GM15510 (cell line): ENCODE measurements around the gene CACNA1I.

Source experiments
- POLR2A ChIP-seq: IDR thresholded peaks from 3 replicates; pipeline ENCODE4 v1.6.1; 2011; ENCODE audit warnings: borderline replicate concordance; ENCODE audit not compliant: insufficient read length; ENCODE audit errors: extremely low read depth

Gene CACNA1I

DNA sequence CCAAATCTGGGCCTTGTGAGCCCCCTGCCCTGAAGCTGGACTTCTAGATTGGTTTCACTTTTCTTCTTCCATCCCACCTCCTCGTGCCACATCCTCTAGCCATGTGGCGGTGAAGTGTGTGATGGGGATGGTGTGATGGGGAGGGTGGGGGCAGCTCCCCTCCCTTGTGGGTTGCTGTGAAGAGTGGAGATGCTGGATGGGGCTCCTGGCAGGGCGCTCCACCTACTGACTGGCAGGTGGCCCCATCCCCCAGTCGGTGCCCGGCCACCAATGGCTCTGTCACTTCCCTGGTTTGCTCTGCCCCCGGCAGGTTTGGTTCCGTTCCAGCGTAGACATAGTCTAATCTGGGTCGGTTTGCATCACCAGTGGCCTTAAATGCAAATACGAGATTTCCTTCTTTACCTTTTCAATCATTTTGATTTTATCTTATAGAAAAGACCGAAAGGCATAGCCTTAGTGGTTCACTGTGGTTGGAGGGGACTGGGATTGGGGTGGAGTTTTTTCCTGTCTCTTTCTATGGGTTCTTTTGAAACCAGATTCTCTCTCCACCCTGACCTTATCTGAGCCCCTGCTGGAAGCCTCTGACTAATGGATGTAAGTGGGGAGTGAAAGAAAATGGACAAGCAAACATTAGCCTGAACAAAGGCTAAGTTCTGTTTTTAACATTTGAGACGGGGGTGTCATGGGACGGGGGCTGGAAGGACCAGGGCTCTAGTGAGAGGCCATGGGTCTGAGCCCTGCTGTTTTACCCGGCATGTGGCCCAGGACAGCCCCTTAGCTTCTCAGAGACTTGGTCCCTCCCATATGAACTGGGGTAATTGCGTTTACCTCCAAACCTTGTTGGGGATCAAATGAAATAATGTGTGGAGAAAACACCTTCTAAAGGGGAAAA lies 149.3 kb downstream of the CACNA1I start:
- TF ChIP-seq POLR2A = no peak

DNA sequence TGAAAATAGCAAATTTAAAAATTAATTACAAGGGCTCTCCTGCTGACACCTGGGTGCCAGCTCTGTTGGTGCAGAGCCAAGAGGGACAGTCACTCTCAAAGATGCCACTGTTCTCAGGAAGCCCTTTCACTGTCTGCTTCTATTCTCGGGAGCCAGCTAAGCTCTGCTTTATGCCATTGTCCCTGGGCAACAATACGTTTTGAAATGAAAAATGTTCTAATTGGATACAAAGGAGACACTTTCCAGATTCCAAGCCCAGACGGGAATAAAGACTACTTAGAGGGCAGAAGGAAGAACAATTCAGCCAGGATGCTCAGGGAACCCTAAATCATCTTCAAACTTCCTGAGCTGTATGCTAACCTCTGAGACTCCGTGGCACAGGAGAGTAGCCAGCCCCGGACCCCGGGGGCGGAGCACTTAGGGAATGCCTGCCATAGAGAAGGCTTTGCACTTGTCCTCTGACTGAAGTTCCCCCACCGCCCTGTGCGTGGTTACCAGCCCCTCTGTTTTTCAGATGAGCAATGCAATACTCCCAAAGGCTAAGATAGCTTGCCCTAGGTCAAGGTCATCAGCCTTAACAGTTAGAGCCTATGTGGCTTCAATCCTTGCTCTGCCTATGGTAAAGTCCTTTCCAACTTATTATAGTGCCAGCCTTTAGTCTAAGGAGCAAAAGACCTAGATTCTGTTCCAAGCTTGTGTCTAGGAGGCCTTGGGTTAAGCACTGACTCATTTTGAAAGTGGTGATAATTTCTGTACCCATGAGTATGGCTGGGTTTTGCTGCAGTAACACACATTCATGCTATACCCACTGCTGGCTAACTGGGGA lies 150.9 kb downstream of the CACNA1I start:
- no peak for TF ChIP-seq POLR2A

DNA sequence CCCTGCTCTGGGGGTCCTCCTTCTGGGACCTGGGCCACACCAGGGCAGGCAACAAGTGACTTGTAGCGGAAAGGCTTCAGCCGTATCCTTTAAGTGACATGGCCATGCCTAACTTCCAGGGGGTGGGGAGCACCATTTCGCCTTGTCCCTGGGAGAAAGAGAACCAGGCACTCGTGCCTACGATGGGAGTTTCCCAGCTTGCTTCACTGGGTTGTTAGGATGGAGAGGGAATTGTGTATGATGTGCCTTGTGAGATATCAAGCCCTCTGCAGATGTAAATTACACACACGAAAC lies 151.4 kb downstream of the CACNA1I start:
- TF ChIP-seq POLR2A = no peak

DNA sequence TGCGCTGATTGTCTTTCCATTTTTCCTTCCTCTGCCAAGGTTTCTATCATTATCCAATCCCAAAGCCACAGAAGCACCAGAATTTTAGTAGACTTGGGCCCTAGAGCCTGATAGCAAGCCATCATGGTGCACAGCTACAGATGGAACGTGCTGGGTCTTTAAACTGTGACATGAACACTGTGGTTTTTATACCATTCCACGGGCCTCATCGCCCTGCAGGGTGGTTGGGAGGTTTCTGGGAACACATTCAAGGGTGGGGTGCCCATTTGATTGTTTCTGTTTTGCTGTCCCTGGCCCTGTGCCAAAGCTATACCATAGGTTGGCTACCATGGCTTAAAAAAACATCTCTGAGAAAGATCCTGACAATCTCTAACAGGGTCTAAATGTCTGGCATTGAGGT lies 151.9 kb downstream of the CACNA1I start:
- TF ChIP-seq POLR2A = no peak

DNA sequence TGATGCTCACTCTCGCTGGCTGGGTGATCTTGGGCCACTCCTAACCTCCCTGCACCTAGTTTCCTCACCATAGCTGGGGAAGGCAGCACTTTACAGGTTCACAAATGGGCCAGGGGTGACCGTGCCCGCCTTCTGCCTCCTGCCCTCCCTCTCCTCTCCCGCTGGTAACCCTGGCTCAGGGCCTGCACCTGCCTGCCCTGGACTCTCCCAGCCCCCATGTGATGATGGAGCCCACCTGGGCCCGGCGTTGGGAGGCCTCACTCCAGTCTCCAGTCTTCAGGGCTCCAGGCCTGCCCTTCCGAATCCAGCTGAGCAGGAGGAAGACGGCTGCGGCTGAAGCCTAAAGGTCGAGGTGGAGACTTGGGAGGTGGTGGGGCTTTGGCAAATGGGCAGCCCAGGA lies 152.9 kb downstream of the CACNA1I start:
- no peak for TF ChIP-seq POLR2A

DNA sequence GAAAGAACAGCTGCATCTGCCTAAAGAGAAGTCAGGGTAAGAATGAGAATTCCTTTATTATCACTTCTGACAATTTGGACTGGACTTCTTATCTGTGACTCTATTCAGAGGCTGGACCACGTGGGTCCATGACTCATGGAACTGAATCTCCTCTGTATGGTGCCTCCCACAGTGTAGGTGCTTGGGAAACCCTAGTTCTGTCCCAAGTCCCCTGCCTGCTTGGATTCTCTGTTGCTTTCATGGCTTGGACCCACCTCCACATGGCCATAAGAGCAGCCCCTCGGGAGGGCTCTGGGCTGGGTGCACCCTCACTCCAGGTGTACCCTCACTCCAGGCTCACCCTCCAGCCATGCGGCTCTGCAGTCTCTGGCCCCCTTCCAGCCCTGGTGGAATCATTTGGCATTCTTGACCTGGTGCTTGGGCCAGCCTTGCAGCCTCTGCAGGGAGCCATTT lies 153.4 kb downstream of the CACNA1I start:
- TF ChIP-seq POLR2A = no peak

DNA sequence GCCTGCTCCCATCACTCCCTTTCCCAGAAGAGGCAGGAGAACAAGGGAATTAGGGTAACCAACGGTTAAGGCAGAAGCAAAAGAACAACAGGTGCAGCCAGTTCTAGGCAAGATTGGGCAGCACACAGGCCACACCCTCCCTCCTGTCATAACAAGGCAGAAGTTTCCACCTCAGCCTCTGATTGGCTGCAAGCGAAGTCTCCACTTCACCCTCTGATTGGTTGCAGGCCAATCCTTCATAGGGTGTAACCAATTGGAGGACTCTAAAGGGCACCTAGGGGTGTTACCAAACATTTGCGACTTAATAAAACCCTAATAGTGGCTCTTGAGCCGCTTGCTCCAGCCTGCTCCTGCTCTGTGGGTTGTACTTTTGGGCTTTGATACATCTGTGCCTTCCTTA lies 153.8 kb downstream of the CACNA1I start:
- no peak for TF ChIP-seq POLR2A

DNA sequence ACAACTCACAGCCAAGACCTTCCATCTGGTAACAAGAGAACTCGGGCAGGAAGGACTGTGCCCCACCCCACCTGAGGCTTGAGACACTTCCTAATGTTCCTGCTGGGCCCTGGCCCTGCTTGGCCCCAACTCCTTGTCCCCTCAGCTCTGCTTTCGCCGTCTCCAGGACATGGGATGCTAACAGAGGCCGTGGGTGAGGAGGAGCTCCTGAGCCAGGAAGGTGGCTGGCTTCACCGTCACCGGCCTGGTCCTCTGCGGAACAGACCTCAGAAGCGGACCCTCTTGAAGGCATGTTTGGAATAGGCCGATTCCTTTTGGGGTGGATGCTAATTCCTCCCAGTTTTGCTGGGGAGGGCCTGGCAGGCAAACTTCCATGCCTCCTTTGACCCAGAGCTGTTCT lies 154.3 kb downstream of the CACNA1I start:
- no peak for TF ChIP-seq POLR2A

DNA sequence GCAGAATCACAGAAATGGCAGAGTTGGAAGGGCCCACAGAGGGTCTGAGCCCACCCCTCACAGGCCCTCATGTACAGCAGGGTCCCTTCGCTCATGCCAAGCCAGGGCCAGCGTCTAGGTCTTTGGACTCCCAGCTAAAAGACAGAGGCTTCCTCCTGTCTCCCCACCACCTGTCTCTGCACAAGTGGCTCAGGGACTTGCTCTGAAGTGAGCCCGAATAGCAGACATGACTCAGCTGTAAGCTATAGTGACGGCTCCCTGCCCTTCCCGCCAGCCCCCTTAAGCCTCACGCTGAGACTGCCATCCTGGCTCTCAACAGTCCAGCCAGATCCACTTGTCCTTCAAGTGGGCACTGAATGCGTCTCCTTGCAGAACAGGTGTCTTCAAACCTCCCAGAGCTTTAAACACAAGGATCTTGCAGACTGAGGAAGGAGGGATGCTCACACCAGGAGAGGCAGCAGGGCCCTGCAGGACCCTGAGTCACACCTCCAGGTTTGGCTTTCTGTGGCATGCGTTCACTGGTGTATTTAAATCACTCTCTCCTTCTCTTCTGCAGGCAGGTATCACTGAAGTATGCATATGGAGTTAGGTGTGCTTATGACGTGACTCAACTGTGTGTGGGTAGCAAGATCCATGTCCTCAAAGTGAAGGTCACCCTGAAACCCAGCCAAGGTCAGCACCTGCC lies 154.9 kb downstream of the CACNA1I start:
- TF ChIP-seq POLR2A = no peak

DNA sequence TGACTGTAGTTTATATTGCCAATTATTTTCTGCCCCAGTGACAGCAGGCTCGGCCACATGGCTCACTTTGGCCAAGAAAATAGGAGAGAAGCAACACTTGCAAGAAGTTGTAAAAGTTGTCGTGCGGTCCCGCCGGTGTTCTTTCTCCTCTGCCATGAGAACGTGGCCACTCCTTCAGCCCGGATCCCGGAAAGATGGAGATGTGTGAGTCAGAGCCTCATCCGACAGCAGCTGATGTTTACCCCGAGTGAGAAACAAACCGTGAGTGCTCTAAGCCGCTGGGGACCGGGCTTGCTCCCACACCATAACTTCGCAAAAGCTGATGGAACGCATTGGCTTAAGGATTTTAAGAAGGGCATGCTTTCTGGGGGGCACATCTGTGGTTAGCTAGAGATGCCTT lies 157.0 kb downstream of the CACNA1I start:
- no peak for TF ChIP-seq POLR2A

DNA sequence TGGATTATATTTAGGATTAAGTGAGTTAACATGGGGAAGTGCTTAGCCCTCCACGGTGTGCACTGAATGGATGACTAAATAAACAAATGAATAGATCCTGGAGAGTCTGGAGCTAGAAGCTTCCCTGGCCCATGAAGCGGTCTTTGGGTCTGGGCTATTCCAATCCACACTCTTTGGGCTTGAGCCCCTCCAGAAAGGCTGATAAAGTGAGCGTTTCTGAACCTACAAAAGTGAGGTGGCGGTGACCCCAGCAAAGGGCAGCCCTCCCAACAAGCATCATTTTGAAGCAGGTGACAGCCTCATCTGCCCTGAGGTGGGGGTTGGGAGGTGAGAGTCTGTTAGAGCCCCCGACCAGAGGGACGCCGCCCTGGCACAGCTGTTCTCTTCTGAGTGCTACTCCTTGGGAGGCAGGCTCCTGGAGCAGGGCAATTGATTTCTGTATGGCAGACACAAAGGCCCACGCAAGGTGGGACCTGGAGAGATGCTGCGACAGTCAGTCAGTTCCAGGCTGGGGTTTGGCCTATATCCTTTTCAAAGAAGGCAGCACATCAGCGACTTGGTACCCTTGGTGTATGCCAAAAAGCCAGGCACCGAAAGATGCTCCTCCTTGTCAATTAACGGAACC lies 157.8 kb downstream of the CACNA1I start:
- no peak for TF ChIP-seq POLR2A

DNA sequence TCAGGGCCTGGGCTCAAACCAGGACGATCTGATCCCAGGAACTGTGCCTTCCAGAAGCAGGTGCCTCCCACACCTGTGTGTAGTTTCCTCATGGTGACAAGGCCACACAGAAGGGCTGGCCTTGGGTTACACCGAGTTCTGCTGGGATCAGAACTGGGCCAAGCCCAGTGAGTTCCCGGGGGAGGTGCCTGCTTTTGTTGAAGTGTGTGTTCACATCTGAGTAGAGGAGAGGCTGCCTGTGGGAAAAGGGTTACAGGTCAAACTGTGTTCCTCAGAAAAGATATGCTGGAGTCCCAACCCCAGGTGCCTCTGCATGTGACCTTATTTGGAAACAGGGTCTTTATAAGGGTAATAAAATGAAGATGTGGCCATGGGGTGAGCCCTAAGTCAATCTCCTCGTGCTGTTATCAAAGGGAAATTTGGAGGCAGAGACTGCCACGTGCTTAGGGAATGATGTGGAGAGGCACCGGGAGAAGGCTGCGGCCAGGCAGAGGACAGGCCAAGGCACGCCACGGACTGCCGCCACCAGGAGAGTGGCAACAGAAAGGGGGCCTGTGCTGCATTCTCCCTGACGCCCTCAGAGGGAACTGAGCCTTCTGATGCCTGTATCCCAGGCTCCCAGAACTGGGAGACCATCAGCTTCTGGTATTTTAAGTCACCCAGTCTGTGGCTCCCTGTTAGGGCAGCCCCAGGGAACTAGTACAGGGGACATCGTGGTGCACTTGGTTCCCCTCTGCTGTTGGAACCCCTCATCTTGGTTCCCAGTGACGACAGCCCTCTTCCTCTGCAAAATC lies 158.8 kb downstream of the CACNA1I start:
- TF ChIP-seq POLR2A = no peak

DNA sequence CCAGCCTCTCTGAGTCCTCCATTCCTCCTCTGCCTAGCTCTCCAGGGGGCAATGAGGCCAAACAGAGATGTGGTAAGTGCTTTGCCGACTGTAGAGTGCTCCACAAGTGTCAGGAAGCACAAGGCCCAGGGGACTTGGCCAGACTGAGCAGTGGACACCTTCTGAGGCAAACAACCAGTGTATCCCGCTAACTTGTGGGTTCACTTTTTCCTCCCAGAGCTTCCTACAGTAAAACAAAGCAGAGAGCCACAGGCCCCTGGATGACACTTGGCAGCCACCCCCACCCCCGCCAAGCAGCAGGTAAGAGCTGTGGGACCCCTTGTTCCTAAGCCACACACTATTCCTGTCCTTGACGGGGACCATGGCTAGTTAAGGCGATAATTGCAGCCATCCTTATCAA lies 160.9 kb downstream of the CACNA1I start:
- TF ChIP-seq POLR2A = no peak
